SK-N-MC (cell line): Measurements from ENCODE around the gene HDAC4.

Experiments used
- EZH2 ChIP-seq: fragments of 200-600 bp; sonication (generic); IDR thresholded peaks from one replicate; pipeline ENCODE4 v1.6.1; 2017; ENCODE audit warnings: antibody characterized with exemption
- POLR2AphosphoS5 ChIP-seq: IDR thresholded peaks from 2 replicates; pipeline ENCODE4 v1.6.1; 2012; ENCODE audit warnings: mild to moderate bottlenecking, low read depth, low read length, borderline replicate concordance

DNA sequence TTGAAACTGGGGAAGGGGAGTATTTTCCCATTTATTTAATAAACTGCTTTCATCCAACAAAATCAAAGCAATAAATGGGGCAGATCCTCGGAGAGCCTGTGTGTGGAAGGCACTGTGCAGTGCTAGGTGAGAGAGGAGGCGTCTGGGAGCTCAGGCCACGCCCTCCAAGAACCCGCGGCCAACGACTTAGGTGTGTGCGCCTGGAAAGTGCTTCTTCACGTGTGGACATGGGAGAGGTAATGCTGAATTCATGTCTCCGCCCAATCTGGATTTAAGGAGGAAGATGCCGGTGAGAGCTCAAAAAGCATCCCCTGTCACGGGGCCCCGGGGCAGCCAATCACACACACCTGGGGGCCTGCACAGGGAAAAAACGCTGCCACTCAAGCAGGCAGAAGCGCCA, 77.4 kb downstream of the HDAC4 start:
- no peak for TF ChIP-seq POLR2AphosphoS5
- TF ChIP-seq EZH2: no peak
